Hematopoietic multipotent progenitor cell treated with erythropoietin and hydrocortisone succinate and interleukin-3 and kit ligand, for 17 days (in vitro differentiated cells): ENCODE measurements around the gene PNPLA2.

Experiments used
- DNase-seq: peaks from one replicate; pipeline ENCODE4 v3.0.0-alpha.2; 2015; ENCODE audit warnings: low spot score

PNPLA2 gene

DNA sequence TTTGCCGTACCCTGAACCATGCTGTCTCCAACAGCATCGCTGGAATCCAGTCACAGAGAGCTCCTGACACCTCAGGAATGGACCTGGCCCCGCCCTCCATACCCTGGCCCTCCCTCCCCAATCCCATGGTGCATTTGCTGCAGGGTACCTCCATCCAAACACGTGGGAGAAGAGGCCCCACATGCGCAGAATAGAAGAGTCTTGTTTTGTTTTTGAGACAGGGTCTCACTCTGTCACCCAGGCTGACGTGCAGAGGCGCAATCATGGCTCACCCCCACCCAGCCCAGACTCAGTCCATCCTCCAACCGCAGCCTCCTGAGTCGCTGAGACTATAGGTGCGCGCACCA lies 2.3 kb upstream of the PNPLA2 start:
- DNase-seq, result no peak

DNA sequence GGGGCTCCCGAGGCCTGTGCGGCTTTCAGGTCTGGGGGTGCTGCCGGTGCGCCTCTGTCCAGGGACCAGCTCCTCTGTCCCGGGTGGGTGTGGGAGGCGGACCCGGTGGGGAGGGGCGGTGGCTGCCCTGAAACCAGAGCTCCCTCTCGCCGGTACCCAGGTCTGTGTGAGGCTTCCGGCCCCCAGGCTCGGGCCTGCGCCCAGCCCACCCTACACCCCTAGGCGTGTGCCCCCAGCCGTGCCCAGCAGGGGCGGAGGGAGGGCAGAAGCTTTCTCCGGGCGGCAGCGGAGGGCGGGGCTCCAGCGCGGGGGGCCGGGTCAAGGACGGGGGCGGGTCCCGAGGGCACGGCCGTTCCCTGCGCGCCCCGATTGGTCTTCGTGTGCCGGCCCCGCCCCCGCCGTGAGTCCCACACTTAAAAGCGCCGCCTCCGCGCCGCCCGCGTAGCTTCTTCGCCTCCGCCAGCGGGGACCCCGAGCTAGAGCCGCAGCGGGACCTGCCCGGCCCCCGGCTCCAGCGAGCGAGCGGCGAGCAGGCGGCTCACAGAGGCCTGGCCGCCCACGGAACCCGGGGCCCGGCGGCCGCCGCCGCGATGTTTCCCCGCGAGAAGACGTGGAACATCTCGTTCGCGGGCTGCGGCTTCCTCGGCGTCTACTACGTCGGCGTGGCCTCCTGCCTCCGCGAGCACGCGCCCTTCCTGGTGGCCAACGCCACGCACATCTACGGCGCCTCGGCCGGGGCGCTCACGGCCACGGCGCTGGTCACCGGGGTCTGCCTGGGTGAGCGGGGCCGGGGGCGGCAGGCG lies 616 bp downstream of the PNPLA2 start:
- DNase-seq, result peak; percentile 93

DNA sequence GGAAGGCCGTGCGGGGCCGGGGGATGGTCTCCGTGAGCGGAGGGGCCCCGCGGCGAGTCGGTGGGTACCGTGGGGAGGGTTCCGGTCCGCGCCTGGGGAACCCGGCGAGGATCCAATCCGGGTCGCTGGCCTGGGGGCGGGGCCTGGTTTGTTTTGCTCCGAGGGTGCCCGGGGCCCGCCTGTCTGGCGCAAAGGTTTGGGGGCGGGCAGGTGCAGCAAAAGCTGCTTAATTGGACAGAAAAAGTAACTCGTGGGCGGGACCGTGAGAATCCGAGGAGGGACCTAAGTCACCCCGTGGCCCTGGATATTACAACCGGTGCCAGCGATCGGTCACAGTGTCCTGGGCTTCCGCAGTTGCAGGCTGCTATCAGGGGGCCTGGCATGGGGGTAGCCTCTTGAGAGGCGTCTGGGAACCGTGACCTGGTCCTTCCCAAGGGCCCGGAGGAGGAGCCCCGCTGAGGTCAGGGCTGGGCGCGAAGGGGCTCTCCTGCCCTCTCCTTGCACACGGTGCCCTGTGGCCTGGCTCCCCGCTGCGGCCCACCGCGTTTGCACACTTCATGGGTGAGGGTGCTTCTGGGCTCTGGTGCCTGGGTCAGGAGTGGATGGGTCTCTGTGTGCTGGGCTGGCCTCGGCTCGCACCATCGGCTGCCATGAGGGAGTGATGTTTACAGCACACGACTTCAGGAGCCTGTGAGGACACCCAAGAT lies 1.4 kb downstream of the PNPLA2 start:
- DNase-seq, result peak; percentile 93

DNA sequence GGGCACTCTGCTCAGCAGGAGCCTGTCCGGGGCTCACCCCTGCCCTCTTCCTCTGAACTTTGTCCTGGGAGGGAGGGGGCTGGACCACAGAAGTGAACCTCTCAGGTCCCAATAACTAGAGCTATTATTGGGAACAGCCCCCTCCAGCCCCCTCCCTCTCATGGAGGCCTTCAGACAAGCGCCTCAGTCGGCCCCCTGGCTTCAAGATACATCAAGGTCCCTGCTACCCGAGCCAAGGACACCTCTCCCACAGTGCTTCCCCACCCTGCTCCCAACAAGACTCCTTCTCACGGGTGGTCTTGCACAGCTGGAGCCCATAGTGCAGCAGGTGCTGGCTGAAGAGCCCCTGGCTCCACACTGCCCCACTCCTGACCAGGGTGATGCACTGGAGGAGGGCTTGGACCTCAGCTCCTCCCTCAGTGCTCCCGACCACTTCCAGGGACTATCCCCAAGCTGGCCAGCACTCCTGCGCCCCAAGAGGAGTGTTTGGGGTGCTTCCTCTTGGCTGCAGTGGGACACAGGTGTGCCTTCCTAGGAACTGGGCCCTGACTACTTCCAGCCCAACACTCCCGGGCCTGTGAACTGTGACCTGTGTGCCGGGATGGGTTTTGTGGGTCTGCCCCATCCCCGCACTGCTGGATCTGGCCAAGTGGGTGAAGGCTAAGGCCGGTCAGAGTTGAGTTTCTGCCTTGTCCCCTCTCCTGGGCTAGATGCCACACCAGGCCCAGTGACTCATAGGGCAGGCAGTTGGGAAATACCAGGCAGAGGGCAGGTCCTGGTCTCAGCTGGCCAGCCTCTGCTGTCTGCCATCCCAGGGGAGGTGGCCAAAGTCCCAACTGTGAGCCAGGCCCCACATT lies 2.2 kb downstream of the PNPLA2 start:
- DNase-seq, result peak; percentile 35

DNA sequence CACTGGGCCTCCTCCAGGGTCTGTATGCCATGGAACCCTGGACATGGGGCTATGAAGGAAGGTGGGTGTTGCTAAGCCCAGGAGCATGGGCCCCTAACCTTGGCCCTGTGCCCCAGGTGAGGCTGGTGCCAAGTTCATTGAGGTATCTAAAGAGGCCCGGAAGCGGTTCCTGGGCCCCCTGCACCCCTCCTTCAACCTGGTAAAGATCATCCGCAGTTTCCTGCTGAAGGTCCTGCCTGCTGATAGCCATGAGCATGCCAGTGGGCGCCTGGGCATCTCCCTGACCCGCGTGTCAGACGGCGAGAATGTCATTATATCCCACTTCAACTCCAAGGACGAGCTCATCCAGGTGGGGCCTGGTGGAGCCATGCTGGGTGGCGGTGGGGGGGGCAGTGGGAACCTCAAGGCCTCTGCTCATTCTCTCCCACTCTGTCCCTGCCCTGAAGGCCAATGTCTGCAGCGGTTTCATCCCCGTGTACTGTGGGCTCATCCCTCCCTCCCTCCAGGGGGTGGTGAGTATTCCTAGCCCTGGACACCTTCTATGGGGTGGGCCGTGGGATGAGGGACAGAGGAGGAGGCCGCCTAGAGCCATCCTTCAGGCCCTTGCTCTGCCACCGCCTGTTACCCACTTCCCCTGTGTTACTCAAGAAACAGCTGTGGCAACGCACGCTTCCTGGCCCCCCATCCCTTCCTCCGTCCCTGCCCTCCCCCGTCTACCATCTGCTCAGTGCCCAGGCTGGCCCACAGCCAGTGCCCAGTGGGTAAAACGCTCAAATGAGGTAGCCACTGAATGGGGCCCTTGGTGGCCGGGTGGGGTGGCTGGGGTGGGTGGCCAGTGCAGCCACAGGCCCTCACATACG lies 3.0 kb downstream of the PNPLA2 start:
- no peak for DNase-seq

DNA sequence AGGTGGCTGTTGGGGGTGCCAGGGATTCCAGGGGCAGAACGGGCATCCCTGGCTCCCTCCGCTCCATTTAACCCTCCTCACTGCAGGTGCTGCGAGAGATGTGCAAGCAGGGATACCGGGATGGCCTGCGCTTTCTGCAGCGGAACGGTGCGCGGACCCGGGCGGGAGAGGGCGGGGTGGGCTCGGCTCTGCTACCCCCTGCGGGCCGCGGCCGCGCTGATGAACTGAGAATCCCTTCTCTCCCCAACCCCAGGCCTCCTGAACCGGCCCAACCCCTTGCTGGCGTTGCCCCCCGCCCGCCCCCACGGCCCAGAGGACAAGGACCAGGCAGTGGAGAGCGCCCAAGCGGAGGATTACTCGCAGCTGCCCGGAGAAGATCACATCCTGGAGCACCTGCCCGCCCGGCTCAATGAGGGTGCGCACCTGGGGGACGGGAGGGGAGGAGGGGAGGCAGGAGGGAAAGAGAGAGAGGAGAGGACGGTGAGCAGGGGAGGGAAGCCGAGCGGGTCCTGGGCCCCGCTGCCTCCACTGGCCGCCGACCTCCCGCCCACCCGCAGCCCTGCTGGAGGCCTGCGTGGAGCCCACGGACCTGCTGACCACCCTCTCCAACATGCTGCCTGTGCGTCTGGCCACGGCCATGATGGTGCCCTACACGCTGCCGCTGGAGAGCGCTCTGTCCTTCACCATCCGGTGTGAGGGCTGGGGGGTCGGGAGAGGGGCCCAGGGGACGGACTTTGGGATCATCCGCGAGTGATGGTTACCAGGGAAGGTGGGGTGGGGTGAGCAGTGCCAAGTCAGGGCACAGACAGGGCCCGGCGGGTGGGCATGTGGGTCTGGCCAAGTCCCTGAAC lies 5.0 kb downstream of the PNPLA2 start:
- no peak for DNase-seq

DNA sequence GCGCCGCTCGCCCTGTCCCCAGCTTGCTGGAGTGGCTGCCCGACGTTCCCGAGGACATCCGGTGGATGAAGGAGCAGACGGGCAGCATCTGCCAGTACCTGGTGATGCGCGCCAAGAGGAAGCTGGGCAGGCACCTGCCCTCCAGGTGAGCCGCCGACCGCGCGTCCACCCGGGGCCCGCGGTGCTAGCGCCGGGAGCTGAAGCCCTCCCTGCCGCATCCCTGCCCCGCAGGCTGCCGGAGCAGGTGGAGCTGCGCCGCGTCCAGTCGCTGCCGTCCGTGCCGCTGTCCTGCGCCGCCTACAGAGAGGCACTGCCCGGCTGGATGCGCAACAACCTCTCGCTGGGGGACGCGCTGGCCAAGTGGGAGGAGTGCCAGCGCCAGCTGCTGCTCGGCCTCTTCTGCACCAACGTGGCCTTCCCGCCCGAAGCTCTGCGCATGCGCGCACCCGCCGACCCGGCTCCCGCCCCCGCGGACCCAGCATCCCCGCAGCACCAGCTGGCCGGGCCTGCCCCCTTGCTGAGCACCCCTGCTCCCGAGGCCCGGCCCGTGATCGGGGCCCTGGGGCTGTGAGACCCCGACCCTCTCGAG lies 5.7 kb downstream of the PNPLA2 start:
- DNase-seq, result no peak

DNA sequence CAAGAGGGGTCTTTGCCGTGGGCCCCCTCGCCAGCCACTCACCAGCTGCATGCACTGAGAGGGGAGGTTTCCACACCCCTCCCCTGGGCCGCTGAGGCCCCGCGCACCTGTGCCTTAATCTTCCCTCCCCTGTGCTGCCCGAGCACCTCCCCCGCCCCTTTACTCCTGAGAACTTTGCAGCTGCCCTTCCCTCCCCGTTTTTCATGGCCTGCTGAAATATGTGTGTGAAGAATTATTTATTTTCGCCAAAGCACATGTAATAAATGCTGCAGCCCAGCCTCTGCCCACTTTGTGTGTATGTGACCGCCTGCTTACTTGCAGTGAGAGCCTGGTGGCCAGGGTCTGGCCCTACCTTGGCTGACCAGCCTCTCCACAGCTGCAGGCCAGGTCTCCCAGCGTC lies 6.2 kb downstream of the PNPLA2 start:
- no peak for DNase-seq

DNA sequence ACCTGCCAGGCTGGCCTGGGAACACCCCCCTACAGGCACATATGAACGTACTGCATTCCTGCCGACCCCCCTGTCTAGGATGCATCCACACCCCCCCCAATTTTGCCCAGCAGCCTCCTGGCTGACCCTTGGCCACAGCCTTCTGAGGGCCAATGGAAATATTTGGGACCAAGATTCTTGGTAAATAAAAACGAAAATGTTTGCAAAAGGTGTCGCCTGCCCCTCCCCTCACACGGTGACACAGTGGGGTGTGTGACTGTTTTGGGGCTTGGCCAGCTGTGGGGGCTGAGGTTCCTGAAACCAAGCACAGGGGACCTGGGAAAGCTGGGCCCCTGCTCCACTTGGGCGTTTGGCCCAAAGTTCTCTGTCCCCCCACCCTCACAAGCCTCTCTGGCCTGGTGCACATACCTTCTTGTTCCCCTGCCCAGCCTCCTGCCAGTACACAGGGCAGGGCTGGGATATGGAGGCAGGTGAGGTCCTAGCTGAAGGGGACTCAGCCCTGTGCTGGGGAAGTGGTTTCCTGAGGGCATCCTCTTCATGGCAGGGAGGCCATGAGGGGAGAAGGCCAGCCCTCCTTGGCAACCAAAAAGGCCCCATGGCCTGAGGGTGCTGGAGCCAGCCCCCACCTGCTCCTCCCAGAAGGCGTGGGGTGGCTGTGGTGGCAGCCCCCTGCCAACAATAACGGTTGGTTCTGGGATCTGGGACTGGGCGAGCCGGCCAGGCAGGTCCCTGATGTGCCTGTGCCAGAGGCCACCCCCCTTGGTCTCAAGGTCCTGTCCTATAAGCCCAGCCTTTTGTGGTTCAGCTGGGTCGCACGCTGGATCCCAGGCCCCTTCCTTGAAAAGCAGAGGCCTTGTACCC lies 6.9 kb downstream of the PNPLA2 start:
- no peak for DNase-seq

DNA sequence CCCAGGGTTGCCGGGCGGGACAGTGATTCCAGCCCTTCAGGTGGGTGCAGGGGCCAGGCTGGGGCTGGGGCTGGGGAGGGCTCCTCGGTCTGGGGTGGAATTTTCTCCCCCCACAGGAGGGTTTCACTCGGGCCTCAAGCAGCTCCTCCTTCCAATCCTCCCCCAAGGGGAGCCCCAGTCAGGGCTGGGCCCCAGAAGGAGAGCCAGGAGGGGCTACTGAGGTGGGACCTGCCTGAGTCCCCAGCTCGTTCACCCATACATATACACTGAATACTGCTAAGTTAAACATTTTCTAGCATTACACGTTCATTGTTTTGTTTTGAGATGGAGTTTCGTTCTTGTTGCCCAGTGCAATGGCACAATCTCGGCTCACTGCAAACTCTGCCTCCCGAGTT lies 7.5 kb downstream of the PNPLA2 start:
- no peak for DNase-seq

DNA sequence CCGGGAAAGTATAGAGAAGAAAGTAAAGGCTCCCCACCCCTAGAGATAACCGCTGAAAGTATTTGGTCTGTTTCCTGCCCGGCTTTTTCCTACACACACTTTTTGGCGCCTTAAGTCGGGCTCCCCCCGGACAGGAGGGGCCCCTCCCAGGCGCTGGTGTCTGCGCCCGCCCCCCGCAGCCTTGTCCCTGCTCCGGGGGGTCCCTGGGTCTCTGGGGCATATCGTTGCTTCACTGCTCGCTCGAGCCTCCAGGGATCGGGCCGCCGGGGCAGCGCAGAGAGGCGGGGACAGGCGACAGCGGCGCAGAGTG lies 8.1 kb downstream of the PNPLA2 start:
- DNase-seq, result no peak

DNA sequence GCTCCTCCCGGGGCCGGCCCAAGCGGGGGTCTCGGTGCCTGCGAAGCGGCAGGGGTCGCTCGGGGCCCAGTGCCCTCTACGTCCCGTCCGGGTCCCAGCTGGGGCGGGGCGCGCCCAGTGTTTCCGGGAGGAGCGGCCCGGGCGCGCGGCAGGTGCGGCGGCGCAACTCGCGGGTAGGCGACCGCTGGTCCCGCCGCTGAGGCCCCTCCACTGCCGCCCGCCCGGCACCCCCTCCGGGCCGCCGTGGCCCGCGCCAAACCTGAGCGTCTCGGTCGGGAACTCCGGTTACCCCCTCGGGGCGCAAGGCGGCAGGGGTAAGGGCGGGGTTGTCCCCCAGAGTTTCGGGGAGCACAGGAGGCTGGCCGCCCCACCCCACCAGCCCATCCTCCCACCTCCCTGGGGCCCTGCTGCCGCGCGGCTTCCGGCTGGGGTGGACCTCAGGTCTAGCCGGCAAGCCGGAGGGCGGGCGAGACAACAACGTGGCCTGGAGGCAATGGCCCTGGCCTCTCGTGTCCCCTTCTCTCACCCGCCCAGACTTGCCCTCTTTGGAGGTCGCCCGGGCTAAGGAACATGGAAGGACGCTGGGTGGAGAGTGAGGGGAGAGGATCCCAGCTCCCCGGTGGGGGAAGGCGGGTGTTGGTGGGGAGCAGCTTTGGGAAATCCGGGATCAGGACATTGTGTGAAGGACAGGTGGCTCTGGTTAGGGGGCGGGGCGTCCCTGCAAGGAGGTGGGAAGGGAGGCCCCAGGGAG lies 8.6 kb downstream of the PNPLA2 start:
- no peak for DNase-seq

DNA sequence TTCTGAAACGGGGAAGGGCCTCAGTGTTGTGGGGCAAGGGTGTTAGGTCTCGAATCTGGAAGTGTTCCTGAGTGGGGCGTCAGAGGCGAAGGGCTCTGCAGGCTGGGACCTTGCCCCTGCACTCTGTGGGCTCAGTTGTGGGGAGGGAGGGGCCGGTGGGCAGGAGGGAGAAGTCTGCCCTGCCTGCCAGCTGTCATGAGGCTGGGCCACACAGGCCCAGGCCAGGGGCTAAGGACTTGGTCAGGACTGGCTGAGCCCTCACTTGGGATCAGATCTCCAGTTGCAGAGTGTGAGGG lies 9.1 kb downstream of the PNPLA2 start, which contains the start of gene CRACR2B:
TSS of gene CRACR2B (plus strand) at position 23 of the 296 bp plus-strand sequence. CDS start 689 bp downstream, outside the sequence.
- DNase-seq, result no peak

DNA sequence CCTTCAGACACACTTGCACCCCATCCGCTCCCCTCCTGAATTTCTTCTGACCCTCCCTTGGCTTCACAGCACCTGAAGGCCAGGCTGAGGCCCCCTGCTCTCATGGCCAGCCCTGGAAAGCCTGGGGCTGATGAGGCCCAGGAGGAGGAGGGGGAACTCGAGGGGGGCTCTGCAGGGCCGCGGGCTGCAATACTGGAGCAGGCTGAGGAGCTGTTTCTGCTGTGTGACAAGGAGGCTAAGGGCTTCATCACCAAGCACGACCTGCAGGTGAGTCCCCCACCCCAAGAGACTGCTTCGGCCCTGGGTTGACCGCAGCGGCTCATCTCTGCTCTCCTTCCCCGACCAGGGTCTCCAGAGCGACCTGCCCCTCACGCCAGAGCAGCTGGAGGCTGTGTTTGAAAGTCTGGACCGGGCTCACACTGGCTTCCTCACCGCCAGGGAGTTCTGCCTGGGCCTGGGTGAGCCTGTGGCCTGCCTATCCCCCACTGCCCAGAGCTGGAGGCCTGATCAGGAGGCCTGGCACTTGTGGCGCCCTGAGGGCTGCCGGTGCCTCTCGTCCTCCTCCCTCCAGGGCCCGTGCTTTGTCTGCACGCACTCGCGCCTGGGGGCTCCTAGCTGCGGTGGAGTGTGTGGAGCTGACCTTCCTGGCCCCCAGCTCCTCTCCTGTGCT lies 9.9 kb downstream of the PNPLA2 start:
- DNase-seq, result no peak

DNA sequence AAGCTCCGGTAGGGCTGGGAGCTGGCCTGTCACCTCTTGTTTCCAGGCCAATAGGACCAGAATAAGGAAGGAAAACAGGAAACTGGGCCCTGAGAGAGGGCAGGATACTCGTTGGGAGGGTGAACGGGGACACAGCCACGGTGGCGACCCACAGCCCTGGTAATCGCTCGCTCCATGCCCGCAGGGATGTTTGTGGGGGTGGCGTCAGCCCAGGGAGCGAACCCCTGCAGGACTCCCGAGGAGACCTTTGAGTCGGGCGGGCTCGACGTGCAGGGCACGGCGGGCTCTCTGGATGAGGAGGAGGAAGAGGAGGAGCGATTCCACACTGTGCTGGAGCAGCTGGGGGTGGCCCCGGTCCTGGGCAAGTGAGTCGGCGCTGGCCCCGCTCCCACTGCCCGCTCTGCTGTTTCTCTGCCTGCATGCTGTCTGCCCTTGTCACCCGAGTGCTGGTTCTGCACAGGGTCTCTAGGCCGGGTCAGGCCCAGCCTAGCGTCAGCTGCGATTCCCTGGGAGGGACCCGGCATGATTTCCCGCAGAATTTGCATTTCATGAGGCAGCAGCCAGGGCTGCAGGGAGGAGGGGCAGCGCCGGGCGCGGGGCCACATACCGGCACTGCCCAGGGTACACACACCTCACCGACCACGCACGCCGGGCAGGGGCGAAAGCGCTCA lies 10.6 kb downstream of the PNPLA2 start:
- DNase-seq, result no peak

DNA sequence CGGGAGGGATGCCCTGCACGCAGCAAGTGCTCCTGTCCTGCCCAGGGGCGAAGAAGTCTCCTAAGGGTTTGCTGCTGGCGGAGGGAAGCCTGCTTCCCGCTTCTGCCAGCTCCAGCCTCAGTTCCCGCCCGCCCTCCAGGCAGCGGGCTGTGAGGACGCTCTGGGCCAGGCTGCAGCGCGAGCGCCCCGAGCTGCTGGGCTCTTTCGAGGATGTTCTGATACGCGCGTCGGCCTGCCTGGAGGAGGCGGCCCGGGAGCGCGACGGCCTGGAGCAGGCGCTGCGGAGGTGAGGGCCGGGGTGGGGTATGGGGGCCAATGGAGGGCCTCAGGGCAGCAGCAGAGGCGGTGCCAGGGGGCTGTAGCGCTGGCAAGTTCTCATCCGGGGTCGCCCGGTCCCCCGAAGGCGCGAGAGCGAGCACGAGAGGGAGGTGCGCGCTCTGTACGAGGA lies 11.2 kb downstream of the PNPLA2 start:
- DNase-seq, result no peak

DNA sequence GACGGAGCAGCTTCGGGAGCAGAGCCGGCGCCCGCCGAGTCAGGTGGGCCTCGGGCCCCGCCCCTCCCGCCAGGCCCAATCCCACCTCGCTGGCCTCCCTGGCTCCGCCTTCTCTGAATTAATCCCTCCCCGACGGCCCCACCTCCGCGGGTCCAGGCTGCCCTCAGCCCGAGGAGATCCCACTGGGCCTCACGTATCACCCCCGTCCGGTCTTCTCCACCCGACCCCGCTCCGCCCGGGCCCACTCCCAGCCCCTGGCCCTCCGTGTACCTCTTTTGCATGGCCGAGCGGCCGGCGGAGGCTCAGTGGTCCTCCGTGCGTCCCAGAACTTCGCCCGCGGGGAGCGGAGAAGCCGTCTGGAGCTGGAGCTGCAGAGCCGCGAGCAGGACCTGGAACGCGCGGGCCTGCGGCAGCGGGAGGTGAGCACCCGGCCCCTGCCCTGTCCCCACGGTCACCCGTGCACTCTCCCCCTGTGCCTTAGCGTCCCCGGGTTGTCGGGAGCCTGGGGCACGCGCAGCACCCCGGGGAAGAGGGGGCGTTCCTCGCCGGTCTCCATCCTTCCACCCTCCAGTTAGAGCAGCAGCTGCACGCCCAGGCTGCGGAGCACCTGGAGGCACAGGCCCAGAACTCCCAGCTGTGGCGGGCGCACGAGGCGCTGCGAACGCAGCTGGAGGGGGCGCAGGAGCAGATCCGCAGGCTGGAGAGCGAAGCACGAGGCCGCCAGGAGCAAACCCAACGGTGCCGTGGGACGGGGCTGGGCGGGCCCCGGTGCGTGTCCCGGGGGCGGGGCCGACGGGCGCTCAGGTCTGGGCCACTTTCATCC lies 11.8 kb downstream of the PNPLA2 start:
- DNase-seq, result no peak
